Thymus (tissue), 11 donors: ENCODE data around the gene FAM185A. TPM values are rescaled to one million over a fixed set of nuclear protein-coding genes. Genes with fewer than 3 reads are reported as not detected.
"Not testable (repeated sequence)": the region's sequence is repeated elsewhere in the genome, so short reads cannot be mapped to it uniquely, and the experiment has no call there.

ENCODE experiments used
- DNase-seq, 9 donors: peaks; one replicate each; pipeline ENCODE4 v3.0.0-alpha.2; 2013; ENCODE audit warnings: low spot score in 9 of 9, low read depth in 6 of 9, missing footprints in 1 of 9
- H3K27ac ChIP-seq, 2 donors: one replicate each; pipeline ENCODE4 v1.5.1; 2013; ENCODE audit warnings: control low read depth in 1 of 2, low read depth in 1 of 2, low read length in 1 of 2, mild to moderate bottlenecking in 1 of 2, moderate library complexity in 1 of 2
- H3K27me3 ChIP-seq, 2 donors: one replicate each; pipeline ENCODE4 v1.5.1; 2013; ENCODE audit warnings: low read length in 1 of 2; ENCODE audit not compliant: control insufficient read depth in 2 of 2, insufficient read depth in 1 of 2
- H3K36me3 ChIP-seq, 2 donors: one replicate each; pipeline ENCODE4 v1.5.1; 2013; ENCODE audit warnings: low read length in 1 of 2, mild to moderate bottlenecking in 1 of 2, moderate library complexity in 1 of 2; ENCODE audit not compliant: control insufficient read depth in 2 of 2, insufficient read depth in 2 of 2
- H3K4me1 ChIP-seq, 2 donors: one replicate each; pipeline ENCODE4 v1.5.1; 2013; ENCODE audit warnings: low read length in 2 of 2; ENCODE audit not compliant: control insufficient read depth in 2 of 2, insufficient read depth in 2 of 2
- H3K4me3 ChIP-seq, 2 donors: one replicate each; pipeline ENCODE4 v1.5.1; 2013; ENCODE audit warnings: low read length in 2 of 2, control low read depth in 1 of 2, mild to moderate bottlenecking in 1 of 2
- H3K9me3 ChIP-seq, 2 donors: one replicate each; pipeline ENCODE4 v1.5.1; 2013; ENCODE audit warnings: low read length in 1 of 2, mild to moderate bottlenecking in 1 of 2; ENCODE audit not compliant: control insufficient read depth in 2 of 2, insufficient read depth in 1 of 2
- WGBS: extraction: QIAGEN DNeasy Blood & Tissue Kit; methylation state at CpG from one replicate; pipeline ENCODE4 v1.1.7; 2013; 5-methylcytosine and 5-hydroxymethylcytosine counted together
- polyA plus RNA-seq: library from polyadenylated mRNA; stranded (reverse); fragments of 200-250 nt; gene quantifications from one replicate; pipeline ENCODE4 v1.2.3, GENCODE V29; 2013
- total RNA-seq: library from RNA; stranded (reverse); fragments of 120-200 nt; gene quantifications from one replicate; pipeline ENCODE4 v1.2.4, GENCODE V29; 2013
- donor health status: healthy.

The FAM185A gene
- total and polyA plus RNA-seq, 2 donors: 5.6 to 8.2 TPM

DNA sequence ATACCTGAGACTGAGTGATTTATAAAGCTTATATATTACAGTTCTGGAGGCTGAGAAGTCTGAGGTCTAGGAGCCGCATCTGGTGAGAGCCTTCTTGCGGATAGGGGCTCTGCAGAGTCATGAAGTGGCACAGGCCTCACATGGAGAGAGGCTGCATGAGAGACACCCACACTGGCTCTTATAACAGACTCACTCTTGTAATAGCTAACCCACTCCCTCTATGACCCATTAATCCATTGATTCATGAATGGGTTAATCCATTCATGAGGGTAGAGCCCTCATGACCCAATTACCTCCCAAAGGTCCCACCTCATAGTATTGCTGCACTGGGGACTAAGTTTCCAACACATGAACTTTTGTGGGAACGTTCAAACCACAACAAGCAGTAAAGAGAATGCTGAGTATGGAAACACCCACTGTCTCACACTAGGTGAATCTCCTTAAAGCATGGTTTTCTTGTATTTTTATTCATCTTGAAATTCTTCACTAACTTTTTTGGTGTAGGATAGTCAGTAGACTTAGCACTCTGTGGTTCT, 20.9 kb downstream of the FAM185A start:
- not testable (repeated sequence) for H3K9me3 ChIP-seq, H3K36me3 ChIP-seq, H3K27me3 ChIP-seq, H3K4me1 ChIP-seq, H3K4me3 ChIP-seq, DNase-seq, H3K27ac ChIP-seq
- 87% methylated on average over 3 of the region's 3 CpGs for WGBS

DNA sequence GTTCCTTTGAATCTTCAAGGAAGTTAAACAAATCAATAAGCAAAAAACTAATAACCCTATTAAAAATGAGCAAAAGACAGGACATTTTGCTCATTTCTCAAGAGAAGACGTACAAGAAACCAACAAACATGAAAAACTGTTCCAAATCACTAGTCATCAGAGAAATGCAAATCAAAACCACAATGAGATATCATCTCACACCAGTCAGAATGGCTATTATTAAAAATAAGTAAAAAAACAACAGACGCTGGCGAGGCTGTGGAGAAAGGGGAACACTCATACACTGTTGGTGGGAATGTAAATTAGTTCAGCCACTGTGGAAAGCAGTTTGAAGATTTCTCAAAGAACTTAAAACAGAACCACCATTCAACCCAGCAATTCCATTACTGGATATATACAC, 21.7 kb downstream of the FAM185A start:
- H3K27me3 ChIP-seq, H3K4me3 ChIP-seq, H3K4me1 ChIP-seq, H3K27ac ChIP-seq, DNase-seq, H3K9me3 ChIP-seq, H3K36me3 ChIP-seq: not testable (repeated sequence)
- 98% methylated on average over 3 of the region's 3 CpGs for WGBS

- H3K9me3 ChIP-seq, DNase-seq, H3K4me1 ChIP-seq, H3K4me3 ChIP-seq, H3K27me3 ChIP-seq, H3K27ac ChIP-seq, H3K36me3 ChIP-seq: not testable (repeated sequence)
Measured at GRCh38 chr7:102776217-102776616, 27.4 kb downstream of the FAM185A start.

- 89% methylated on average over 3 of the region's 3 CpGs for WGBS
- DNase-seq, H3K4me3 ChIP-seq, H3K9me3 ChIP-seq, H3K36me3 ChIP-seq, H3K4me1 ChIP-seq, H3K27ac ChIP-seq, H3K27me3 ChIP-seq: not testable (repeated sequence)
Measured at GRCh38 chr7:102778663-102779062, 29.9 kb downstream of the FAM185A start.

DNA sequence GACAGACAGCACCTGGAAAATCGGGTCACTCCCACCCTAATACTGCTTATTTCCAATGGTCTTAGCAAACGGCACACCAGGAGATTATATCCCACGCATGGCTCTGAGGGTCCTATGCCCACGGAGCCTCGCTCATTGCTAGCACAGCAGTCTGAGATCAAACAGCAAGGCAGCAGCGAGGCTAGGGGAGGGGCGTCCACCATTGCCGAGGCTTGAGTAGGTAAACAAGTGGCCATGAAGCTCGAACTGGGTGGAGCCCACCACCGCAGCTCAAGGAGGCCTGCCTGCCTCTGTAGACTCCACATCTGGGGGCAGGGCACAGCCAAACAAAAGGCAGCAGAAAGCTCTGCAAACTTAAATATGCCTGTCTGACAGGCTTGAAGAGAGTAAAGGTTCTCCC, 32.1 kb downstream of the FAM185A start:
- H3K27ac ChIP-seq, H3K4me3 ChIP-seq, DNase-seq, H3K9me3 ChIP-seq, H3K36me3 ChIP-seq, H3K27me3 ChIP-seq, H3K4me1 ChIP-seq: not testable (repeated sequence)
- WGBS: 97% methylated on average over 10 of the region's 10 CpGs

DNA sequence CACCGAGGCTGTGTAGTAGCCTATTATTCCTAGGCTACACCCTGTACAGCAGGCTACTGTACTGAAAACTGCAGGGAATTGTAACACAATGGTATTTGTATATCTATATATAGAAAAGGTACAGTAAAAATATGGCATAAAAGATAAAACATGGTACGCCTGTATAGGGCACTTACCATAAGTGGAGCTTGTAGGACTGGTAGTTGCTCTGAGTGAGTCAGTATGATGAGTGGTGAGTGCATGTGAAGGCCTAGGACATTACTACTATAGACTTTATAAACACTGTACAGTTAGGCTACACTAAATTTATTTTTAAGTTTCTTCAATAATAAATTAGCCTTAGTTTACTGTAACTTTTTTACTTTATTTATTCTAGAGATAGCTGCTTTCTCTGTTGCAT, 40.0 kb downstream of the FAM185A start:
- 96% methylated on average over 2 of the region's 2 CpGs for WGBS
- not testable (repeated sequence) for H3K27me3 ChIP-seq, H3K4me3 ChIP-seq, H3K36me3 ChIP-seq, DNase-seq, H3K9me3 ChIP-seq, H3K27ac ChIP-seq, H3K4me1 ChIP-seq

DNA sequence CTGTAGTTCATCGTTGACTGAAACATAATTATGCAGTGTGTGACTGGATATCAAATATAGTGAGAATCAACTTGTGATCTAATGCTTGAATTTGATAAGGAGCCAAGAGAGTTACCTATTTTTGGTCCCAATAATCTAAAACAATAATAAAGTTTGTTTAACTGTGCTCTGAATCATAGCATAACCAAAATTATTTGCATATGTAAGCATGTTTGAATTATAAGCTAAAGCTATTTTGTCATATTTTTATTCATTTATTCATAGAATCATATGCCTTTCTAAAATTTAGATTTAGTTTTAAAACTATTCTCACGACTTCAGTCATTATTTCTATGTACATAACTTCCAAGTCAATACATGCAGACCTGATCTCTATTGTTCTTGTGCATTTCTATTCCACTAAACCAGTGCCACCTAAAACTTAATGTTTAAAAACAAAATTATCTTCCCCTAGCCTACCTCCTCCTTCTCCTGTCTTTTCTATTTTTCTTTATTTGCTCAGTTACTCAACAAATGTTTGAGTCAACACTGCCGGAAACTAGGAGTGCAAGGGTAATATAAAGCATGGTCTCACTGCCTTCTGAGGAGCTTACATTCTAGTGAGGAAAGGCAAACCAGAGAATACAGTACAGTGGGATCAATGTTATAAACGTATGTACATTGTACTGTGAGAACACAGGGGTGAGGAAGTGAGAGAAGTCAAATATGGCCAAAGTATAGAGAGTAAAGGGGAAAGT, 41.7 kb downstream of the FAM185A start:
- 98% methylated on average over 4 of the region's 4 CpGs for WGBS
- not testable (repeated sequence) for H3K36me3 ChIP-seq, H3K4me3 ChIP-seq, H3K27ac ChIP-seq, H3K27me3 ChIP-seq, DNase-seq, H3K9me3 ChIP-seq, H3K4me1 ChIP-seq

DNA sequence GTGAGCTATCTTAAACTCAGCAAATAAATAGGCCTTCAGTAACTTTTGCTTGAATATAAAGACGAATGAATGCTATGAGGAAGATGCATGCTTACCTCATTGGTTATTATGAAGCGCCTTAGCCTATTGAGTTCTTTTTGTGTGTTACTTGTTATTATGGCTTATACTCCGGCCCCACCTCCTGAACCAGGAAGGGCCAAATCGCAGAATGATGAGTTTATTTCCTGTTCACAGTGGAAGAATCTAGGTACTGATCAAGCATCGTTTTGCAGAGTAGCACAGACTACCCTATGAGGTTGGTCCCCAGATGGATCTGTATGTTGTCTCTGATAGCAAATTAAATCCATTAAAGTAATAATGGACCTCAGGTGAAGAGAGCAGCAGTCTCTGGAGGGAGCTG, 42.6 kb downstream of the FAM185A start:
- not testable (repeated sequence) for H3K27ac ChIP-seq
- WGBS: 98% methylated on average over 5 of the region's 5 CpGs

GRCh38 chr7:102791831-102792230, 43.0 kb downstream of the FAM185A start:
- not testable (repeated sequence) for H3K27me3 ChIP-seq, H3K27ac ChIP-seq, H3K36me3 ChIP-seq, DNase-seq, H3K4me3 ChIP-seq, H3K9me3 ChIP-seq, H3K4me1 ChIP-seq

More for the DNA sequence above, 42.6 kb downstream of the FAM185A start:
- H3K9me3 ChIP-seq, H3K27me3 ChIP-seq, H3K36me3 ChIP-seq, H3K4me3 ChIP-seq, H3K4me1 ChIP-seq, DNase-seq: not testable (repeated sequence)
